Mucosa of gallbladder (tissue), 1 donor: ENCODE measurements around the gene MMP8. TPM values are rescaled to one million over a fixed set of nuclear protein-coding genes. Genes with fewer than 3 reads are reported as not detected.
"Not testable (repeated sequence)": the region's sequence is repeated elsewhere in the genome, so short reads cannot be mapped to it uniquely, and the experiment has no call there.

ENCODE experiments used
- DNase-seq: peaks from one replicate; pipeline ENCODE4 v3.0.0-alpha.2; 2020; ENCODE audit warnings: low spot score
- total RNA-seq: library from RNA; stranded (reverse); gene quantifications from one replicate; pipeline ENCODE4 v1.2.1, GENCODE V29; 2021
- donor health status: DM: no; HTN: no; CAD: no.

Gene MMP8
- not detected for total RNA-seq

DNA sequence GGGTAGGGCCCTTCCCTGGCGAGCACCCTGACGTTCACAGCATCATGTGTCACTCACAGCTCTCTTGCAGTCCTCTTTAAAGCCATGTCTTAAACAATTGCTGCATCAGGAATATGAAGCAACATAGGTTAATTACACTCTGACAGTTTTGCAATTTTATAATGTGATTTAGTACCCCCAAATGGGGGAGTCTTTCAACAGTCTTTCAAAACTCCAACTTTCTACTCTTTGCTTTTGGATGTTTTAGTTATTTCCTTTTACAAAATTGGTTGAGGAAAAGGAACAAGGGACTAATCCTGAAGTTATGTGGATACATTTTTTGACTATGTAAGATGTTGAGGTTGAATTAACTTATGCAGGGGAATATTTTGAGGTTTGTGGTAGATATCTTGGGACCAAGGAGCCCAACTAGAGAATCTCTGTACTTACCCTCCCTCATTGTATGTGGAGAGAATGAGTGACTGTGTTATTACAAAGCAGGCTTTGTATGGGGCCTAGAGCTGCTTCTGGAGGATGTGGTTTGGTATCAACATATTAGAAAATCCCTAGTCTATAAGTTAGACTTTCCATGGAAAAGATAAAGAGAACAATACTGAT is at the start of gene MMP8:
Gene MMP8, minus strand, starts transcription at position 51 of the 597 bp plus-strand sequence. CDS start 99 bp downstream, outside the sequence.
- DNase-seq = no peak

GRCh38 chr11:102773386-102773785 is 48.6 kb upstream of the MMP8 start:
- DNase-seq = no peak

DNA sequence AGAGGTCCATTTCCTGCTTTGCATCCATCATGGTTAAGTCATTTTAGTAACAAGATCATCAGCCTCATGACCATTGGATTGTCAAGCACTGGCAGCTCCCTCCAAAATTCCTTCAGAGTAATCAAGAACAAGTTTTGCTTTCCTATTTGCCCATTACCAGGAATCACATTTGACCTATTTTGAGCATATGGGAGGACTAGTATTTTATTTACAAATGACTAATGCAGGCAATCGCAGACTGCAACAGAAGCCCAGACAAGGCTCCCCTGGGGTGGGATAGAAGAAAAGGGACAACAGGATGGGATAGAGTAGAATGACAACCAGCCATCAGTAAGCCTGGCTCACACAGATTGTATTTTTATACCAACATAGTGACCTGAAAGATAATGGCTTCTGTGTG is 46.6 kb upstream of the MMP8 start:
- DNase-seq = no peak

- DNase-seq = no peak
These were observed 45.4 kb upstream of the MMP8 start for GRCh38 chr11:102770191-102770590.

DNA sequence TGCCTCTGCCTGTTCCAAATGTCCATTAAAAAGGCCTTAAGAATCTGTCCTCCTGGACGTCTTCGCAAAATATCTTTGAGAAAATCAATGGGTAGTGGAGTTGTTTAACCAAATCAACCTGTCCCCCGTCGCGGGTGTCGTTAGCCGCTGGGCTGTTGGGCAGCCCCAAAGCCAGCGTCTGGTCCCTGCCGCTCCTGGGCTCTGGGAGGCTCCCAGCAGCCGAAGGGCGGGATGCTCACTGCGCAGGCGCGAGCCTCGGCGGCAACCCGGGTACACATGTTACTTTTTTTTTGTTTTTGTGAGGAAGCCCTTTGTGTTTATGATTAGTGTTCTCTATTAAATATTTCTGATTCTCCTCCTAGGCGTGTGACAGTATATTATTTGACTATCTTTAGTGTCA is 43.0 kb upstream of the MMP8 start:
- no peak for DNase-seq

- DNase-seq = no peak
These were observed 38.7 kb upstream of the MMP8 start for GRCh38 chr11:102763440-102763839.

- DNase-seq = no peak
These were observed 37.6 kb upstream of the MMP8 start for GRCh38 chr11:102762361-102762767.

DNA sequence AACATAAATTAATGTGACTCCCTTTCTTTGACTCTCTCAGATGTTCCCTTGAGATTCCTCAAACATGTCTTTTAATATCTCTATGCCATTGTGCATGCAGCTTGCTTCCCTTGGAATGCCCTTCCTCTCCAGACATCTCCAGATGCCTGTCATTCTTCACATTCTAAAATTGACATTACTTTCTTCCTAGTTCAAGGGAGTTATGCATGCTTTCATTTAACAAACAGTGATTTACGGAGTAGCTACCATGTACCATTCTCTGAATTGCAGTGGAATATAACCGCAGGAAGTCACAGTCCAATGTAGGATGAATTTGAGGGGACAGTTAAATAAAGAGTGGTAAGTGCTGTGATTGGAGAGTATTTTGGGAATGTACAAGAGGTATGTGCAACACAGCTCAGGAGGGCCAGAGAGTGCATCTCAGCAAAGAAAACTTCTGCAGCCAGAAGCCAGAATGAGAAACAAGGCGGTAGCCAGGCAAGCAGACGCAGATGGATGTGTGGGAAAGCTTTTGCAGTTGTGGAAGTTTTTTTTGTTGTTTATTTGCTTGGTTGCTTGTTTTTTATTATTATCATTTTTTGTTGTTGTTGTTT is 37.0 kb upstream of the MMP8 start:
- DNase-seq = no peak

- DNase-seq = no peak
These were observed 35.7 kb upstream of the MMP8 start for GRCh38 chr11:102760344-102761035.

GRCh38 chr11:102757823-102758549 is 33.2 kb upstream of the MMP8 start:
- DNase-seq = no peak

DNA sequence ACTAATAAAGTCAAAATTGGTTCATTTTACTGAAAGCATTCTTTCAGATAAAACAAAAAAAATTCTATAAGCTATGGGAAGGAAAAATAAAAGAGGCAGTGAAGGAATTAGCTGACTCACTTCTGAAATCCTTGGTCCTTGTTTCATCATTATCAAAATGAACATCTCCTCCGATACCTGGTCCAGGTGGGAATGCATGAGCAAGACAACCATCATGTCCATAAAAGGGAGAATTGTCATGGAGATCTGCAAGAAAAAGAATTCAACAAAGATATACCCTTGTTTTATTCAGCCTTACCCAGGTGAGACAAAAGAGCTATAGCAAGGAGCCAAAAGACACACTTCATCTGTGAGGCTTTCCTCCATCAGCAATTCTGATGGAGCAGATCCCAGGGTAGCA is 28.5 kb upstream of the MMP8 start:
- no peak for DNase-seq

DNA sequence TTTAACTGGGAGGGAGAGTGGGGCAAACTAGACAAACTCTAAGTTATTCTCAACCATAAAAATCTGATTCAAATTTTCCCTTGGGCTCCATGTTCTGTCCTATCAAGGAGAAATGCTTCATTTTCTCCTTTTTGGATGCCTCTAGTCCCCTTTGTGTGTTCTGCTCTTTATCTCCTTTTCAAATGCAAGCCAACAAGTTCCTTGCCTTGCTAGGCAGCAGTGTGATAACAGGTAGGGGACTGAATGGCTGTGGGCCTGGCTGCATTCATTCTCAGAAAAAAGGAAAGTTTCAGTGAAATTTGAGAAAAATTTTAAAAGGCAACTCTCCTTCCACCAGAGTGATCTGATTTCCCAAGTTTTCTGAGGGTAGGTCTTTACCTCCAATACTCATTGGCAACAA is 26.9 kb upstream of the MMP8 start:
- no peak for DNase-seq

- DNase-seq = no peak
These were observed 24.5 kb upstream of the MMP8 start for GRCh38 chr11:102749101-102749722.

- not testable (repeated sequence) for DNase-seq
These were observed 22.2 kb upstream of the MMP8 start for GRCh38 chr11:102746746-102747578.

GRCh38 chr11:102734650-102735049 is 9.9 kb upstream of the MMP8 start:
- no peak for DNase-seq

DNA sequence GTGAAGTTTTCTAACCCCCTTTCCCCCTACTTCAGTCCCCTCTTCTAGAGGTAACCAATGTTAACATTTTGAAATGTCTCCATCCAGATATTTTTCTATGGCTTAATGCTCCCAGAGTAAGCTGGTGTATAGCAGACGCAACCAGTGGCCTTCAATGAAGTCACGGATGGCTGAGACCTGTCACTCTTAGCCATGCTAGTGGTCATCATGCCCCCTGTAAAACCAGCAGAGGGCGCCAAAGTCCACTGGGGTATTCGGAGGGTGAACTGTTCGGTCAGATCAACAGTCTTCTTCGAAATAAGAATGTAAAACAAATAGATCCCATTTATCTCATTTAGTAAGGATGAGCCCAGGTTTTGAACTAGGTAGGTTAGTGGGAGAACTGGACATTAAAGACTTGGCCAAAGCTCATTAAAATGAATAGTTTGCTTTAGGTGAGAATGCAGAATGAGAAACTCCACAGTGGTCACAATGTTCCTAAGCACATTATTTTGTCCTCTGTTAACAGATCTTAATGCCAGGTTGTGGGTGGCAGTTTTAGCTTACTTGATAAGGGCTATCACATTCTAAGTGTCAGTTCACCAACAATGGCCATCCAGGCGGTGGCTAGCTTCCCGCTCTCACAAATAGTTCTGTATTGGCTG is 8.6 kb upstream of the MMP8 start:
- DNase-seq = peak; percentile 46

DNA sequence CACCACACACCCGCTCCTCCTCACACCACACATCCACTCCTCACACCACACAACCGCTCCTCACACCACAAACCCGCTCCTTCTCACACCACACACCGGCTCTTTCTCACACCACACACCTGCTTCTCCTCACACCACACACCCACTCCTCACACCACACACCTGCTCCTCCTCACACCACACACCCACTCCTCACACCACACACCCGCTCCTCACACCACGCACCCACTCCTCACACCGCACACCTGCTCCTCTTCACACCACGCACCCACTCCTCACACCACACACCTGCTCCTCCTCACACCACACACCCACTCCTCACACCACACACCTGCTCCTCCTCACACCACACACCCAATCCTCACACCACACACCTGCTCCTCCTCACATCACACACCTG is 6.2 kb upstream of the MMP8 start:
- DNase-seq = not testable (repeated sequence)

GRCh38 chr11:102729849-102730815 is 5.4 kb upstream of the MMP8 start:
- DNase-seq = no peak

- no peak for DNase-seq
These were observed 3.1 kb upstream of the MMP8 start for GRCh38 chr11:102727890-102728289.

DNA sequence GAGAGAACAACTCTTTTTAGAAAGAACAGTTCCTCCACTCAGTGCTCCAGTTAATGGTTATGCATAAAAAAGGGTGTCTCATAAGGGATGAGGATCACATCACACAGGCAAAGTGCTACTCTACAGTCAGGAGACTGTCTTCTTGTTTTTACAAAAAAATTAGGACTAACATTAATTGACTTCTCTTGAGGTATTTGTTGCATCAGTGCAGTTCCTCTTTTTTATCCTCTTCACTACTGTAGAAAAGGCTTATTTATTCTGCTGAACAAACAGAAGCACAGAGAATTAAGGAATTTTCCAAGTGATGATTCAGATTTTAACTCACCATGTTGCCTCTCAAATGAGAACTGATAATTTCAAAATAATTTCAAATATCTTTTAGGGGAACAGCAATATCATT is 1.9 kb downstream of the MMP8 start:
- no peak for DNase-seq
